Effector memory CD4-positive, alpha-beta T cell (primary cell): ENCODE results near the gene ZMIZ1.

Experiments
- DNase-seq, 3 donors: peaks; one replicate each; pipeline ENCODE4 v3.0.0-alpha.2; 2020
- H3K27ac ChIP-seq: 2 replicates; pipeline ENCODE4 v1.7.0; 2013; ENCODE audit warnings: mild to moderate bottlenecking, low read length, moderate library complexity; ENCODE audit not compliant: insufficient read depth, poor library complexity, severe bottlenecking
- H3K27me3 ChIP-seq: replicated peaks from 2 replicates; pipeline ENCODE4 v1.7.0; 2013; ENCODE audit warnings: mild to moderate bottlenecking, low read length; ENCODE audit not compliant: insufficient read depth, control insufficient read depth, poor library complexity, severe bottlenecking
- H3K36me3 ChIP-seq: 2 replicates; pipeline ENCODE4 v1.7.0; 2013; ENCODE audit warnings: mild to moderate bottlenecking, low read length, moderate library complexity; ENCODE audit not compliant: control insufficient read depth, insufficient read depth
- H3K4me1 ChIP-seq: 2 replicates; pipeline ENCODE4 v1.7.0; 2013; ENCODE audit warnings: low read length, mild to moderate bottlenecking; ENCODE audit not compliant: control insufficient read depth, insufficient read depth, poor library complexity, severe bottlenecking
- H3K4me3 ChIP-seq: 2 replicates; pipeline ENCODE4 v1.7.0; 2013; ENCODE audit warnings: low read length, low read depth, mild to moderate bottlenecking; ENCODE audit not compliant: insufficient read depth, poor library complexity, severe bottlenecking
- H3K9me3 ChIP-seq: 2 replicates; pipeline ENCODE4 v1.7.0; 2013; ENCODE audit warnings: mild to moderate bottlenecking, low read length, moderate library complexity; ENCODE audit not compliant: control insufficient read depth

ZMIZ1 gene

DNA sequence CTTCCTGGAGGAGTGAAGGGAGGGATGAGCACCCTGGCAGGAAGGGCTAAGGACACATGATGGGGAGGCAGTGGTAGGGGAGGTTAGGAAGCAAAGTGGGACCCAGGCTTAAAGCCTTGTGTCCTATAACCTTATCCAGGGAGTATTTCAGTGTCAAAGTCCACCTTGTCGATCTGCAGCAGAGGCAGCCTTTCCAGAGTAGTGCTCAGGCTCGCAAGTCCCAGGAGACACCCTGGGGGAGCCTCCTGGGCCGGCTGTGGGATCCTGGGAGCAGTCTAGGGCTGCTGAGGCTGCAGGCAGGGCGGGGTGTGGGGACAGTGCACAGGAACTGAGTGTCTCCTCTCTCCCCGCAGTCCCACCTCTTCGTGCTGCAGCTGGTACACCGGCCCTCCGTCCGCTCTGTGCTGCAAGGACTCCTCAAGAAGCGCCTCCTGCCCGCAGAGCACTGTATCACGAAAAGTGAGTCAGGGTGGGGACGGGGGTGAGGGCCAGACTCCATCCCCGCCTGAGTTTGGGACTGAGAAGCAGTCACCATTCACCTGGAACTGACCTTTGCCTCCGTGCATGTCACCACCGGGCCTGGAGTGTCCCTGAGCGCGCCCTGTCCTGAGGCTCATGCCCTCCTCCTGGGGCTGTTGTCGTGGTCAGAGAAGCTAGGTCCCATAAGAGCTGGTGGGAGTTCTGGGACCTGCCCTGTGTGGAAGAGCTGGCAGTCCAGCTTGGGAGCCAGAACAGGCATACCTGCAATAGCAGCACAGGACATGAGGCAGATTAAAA, 233.2 kb downstream of the ZMIZ1 start:
- H3K9me3 ChIP-seq: no peaks in the 10 kb centered on the region

DNA sequence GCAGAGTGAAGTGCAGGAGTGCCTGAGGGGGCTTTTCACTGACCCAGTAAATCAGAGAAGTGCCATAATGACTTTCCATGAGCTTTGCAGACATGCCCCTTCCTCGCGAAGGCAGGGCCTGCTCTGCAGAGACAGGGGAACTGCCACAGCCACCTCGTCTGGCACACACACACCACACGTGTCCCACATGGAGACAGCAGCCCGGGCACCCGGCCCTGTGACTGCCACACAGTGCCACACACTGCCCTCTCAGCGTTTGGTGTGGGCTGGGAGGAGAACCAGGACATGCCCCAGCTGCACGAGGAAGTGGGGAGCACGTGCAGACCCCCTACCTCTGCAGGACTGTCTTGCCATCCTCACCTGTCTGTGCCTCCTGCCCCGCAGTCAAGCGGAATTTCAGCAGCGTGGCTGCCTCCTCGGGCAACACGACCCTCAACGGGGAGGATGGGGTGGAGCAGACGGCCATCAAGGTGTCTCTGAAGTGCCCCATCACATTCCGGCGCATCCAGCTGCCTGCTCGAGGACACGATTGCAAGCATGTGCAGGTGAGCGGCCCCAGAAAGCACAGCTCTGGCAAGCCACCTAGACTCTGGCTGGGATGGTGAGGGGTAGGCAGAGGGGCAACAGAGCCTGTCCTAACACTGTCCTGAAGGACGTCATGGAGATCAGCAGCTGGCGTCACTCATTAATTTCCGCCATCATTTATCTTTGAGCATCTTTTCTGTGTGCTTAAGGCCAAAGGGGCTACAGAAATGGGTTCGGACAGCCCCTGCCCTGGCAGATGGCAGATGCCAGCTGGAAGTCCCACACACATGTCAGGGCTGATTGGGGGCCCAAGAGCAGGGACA, 235.1 kb downstream of the ZMIZ1 start:
- no peaks in the 10 kb centered on the region for H3K9me3 ChIP-seq
- H3K4me3 ChIP-seq: no peak overlapping the region
- H3K4me1 ChIP-seq: no peaks in the 10 kb centered on the region
- no peak overlapping the region for H3K27ac ChIP-seq
- no peak for DNase-seq
- H3K27me3 ChIP-seq: no peaks in the 10 kb centered on the region
- peaks cover 67% of the 10 kb centered on the region for H3K36me3 ChIP-seq

More for the DNA sequence above, 233.2 kb downstream of the ZMIZ1 start:
- DNase-seq: no peak
- no peak overlapping the region for H3K4me3 ChIP-seq
- peaks cover 67% of the 10 kb centered on the region for H3K36me3 ChIP-seq
- no peaks in the 10 kb centered on the region for H3K4me1 ChIP-seq
- H3K27ac ChIP-seq: no peak overlapping the region
- H3K27me3 ChIP-seq: no peaks in the 10 kb centered on the region

DNA sequence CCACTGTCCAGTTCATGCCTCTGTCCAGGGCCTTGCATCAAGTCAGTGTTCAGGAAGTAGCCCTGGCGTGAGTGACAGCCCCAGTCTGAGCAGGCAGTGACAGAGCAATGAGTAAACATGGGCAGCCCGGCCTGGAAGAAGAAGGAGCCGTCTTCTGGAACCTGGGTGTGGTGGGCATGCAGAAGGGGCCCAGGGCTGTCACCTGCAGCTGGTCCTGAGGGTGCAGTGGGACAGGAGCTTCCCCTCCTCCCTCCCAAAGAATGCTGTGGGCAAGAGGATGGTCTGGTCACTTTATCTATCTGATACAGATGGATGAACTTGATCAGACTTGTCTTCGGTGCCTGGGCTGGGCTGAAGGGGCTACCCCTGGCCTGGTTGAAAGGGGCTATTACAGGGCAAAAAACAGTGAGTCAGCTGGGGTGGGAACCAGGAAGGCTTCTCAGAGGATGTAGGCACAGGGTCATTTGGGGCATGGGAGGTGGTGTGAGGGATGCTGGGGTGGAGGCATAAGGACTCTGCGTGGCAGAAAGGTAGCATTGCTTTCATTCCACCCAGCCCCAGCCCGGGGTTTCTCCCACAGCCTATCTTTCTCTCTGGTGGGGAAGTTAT, 235.8 kb downstream of the ZMIZ1 start:
- no peak overlapping the region for H3K27ac ChIP-seq
- no peak for DNase-seq
- H3K4me1 ChIP-seq: no peaks in the 10 kb centered on the region
- H3K36me3 ChIP-seq: peaks cover 72% of the 10 kb centered on the region
- no peaks in the 10 kb centered on the region for H3K27me3 ChIP-seq
- no peaks in the 10 kb centered on the region for H3K9me3 ChIP-seq
- no peak overlapping the region for H3K4me3 ChIP-seq

DNA sequence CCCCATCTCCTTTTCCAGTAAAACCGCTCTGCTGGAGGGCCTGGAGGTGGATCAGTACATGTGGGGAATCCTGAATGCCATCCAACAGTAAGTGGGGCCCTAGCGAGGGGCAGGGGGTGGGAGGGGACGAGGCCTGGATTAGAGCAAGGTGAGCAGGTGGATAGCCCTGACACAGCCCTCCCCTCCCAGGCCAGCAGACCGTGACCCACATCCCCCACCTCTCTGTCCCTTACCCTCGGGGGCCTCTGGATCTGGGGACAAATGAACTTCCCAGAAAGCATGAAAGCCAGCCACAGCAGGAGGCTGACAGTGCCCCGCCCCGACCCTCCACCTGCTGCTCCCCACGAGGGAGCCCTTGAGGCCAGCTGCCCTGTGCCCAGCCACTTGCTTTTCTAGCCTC, 236.7 kb downstream of the ZMIZ1 start:
- Histone ChIP-seq H3K36me3 (peaks cover 65% of the 10 kb centered on the region), H3K4me1 (no peaks in the 10 kb centered on the region), H3K4me3 (no peak overlapping the region), H3K27me3 (no peaks in the 10 kb centered on the region), H3K27ac (no peak overlapping the region), H3K9me3 (no peaks in the 10 kb centered on the region)
- no peak for DNase-seq

DNA sequence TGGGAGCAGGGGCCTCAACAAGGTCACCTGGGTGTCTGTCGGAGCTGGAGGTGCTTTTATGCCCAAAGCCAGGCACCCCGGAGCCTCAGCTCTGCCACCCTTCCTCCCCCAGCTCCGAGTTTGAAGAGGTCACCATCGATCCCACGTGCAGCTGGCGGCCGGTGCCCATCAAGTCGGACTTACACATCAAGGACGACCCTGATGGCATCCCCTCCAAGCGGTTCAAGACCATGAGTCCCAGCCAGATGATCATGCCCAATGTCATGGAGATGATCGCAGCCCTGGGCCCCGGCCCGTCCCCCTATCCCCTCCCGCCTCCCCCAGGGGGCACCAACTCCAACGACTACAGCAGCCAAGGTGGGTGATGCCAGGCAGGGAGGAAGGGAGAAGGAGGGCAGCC, 237.2 kb downstream of the ZMIZ1 start:
- no peaks in the 10 kb centered on the region for H3K27me3 ChIP-seq
- no peak for DNase-seq
- H3K4me1 ChIP-seq: no peaks in the 10 kb centered on the region
- H3K9me3 ChIP-seq: no peaks in the 10 kb centered on the region
- H3K36me3 ChIP-seq: peaks cover 62% of the 10 kb centered on the region
- no peak overlapping the region for H3K27ac ChIP-seq
- no peak overlapping the region for H3K4me3 ChIP-seq

DNA sequence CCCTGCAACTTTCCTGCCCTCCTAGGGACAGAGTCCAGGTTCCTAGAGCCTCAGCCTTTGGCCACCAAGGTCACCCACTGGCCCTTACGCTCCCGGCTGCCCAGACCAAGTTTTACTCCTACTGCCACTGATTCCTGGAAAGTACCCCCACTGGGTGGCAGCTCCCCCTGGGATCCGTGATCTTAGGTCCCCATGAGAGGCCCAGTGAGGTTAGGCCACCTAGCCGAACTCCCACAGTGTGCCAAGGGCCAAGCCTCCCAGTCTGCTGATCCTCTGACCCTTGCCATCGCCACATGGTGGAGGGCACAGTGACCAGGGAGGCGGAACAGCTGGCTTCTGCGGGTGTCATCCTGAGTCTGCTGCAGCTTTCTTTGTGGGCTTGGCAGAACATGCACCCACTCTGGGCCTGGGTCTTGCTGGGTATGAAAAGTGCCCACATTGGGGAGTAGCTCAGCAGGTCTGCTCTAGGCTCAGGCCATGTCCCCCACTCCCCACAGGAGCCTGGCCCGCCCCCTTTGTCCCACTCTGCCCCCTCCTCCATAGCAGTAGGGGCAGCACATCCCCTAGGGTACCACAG, 238.0 kb downstream of the ZMIZ1 start:
- no peak overlapping the region for H3K27ac ChIP-seq
- H3K36me3 ChIP-seq: peaks cover 62% of the 10 kb centered on the region
- no peak for DNase-seq
- no peaks in the 10 kb centered on the region for H3K27me3 ChIP-seq
- no peaks in the 10 kb centered on the region for H3K4me1 ChIP-seq
- no peaks in the 10 kb centered on the region for H3K9me3 ChIP-seq
- H3K4me3 ChIP-seq: no peak overlapping the region

DNA sequence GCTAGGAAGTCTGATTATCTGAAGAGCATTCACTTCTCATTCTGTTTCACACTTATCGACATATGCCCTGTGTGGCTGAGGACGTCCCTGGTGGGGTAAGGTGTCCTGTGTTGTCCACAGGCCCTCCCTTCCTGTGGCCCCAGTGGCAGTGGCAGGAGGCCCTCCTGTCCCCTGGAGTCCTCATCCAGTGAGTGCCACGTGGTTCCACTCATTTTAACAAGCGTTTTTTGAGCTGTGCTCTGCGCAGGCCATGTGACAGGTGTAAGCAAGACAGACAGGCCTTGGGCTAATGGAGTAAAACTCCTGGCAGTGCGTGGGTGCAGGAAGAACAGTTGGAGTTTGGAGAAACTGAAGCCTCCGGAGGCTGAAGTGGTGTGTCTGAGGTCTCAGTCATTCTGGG, 239.2 kb downstream of the ZMIZ1 start:
- Histone ChIP-seq H3K27me3 (no peaks in the 10 kb centered on the region), H3K4me3 (no peak overlapping the region), H3K9me3 (no peaks in the 10 kb centered on the region), H3K27ac (no peak overlapping the region), H3K36me3 (peaks cover 67% of the 10 kb centered on the region), H3K4me1 (no peaks in the 10 kb centered on the region)
- no peak for DNase-seq

DNA sequence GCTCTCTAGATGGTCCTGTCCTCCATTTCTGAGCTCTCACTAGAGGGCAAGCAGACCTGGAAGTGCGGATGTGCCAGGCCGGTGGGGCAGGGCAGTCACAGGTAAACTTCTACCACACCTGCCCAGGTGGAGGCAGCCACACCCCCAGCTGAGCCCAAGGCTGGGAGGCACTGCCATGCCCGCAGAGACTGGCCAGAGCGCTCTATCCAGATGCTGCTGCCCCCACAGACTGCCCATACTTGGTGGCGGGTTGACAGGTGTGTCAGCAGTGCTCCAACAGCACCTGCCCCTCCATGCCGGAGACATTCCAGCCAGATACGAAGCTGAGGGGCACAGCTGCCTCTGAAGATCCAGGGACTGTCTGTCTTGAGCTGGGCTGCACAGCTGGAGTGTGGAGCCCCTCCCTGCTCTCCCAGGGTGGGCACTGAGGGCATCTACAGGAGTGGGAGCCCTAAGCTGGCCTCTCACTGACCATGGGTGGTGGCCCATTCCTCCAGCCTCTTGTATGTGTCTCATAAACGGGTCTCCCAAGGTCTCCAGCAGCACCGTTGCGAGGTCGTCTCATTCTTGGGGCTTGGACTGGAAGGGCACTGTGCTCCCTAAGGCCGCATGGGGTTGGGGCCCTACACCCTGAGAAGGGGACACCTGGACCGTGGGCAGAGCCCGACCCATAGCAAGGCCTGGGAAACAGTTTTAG, 240.4 kb downstream of the ZMIZ1 start:
- Histone ChIP-seq H3K4me3 (no peak overlapping the region), H3K27me3 (no peaks in the 10 kb centered on the region), H3K27ac (no peak overlapping the region), H3K4me1 (no peaks in the 10 kb centered on the region), H3K36me3 (peaks cover 58% of the 10 kb centered on the region), H3K9me3 (no peaks in the 10 kb centered on the region)
- DNase-seq: no peak

DNA sequence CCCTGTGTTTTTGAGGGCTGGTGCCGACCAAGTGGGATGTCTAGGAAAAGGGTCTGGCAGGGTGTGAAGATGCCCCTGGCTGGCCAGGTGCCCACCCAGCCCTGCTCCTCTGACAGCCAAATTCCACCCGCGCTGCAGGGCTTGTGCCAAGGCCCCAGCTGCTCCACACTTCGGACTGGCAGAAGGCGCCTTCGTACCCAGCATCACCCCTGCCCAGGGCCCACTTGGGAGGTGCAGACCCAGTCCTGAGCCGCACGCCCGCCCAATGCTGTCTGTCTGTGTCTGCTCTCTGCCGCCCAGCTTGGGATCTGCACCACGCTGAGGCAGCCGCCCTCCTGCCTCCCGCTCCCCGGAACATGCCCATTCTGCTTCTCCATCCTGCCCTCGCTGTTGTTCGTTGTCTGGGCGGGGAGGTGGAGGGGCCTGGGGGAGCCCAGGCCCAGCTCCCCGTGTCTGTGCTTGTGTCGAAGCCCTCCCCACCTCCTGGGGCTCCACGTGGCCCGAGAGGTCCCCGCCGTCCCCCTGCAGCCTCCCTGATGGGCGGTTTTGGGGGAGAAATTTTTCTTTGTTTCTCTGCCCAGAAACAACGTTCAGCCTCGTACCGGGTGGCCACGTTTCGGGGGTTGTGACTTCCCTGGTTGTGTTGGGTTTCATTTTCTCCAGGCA, 241.6 kb downstream of the ZMIZ1 start:
- Histone ChIP-seq H3K36me3 (peaks cover 48% of the 10 kb centered on the region), H3K27ac (no peak overlapping the region)
- no peak for DNase-seq

More for the DNA sequence above, 241.6 kb downstream of the ZMIZ1 start:
- H3K9me3 ChIP-seq: no peaks in the 10 kb centered on the region
- H3K4me1 ChIP-seq: no peaks in the 10 kb centered on the region
- H3K4me3 ChIP-seq: no peak overlapping the region
- no peaks in the 10 kb centered on the region for H3K27me3 ChIP-seq
